ENCODE data around the gene DCDC2B. TPM values are rescaled to one million over a fixed set of nuclear protein-coding genes. Genes with fewer than 3 reads are reported as not detected.
"Not testable (repeated sequence)": the region's sequence is repeated elsewhere in the genome, so short reads cannot be mapped to it uniquely, and the experiment has no call there.

DCDC2B gene
- not detected for total RNA-seq
- long read RNA-seq, result 0 reads

- Histone ChIP-seq H3K9me3 (no peaks in the 10 kb centered on the region), H3K27me3 (no peaks in the 10 kb centered on the region), H3K36me3 (no peaks in the 10 kb centered on the region), H3K4me1 (peaks cover 0 to 4% (median under 1%) of the 10 kb centered on the region in 4 donors), H3K27ac (no peak within 1 kb of the TSS), H3K4me3 (no peak within 1 kb of the TSS)
- intact Hi-C loops (cut with DNase I), result no loop called here
- DNase-seq (peak in 1 of 3 donors; percentile 64), ATAC-seq (peak in 2 of 4 donors; percentile 11 to 27)
- TF ChIP-seq POLR2A (IDR thresholded peaks at IDR 0.05) (no peak), CTCF (IDR thresholded peaks at IDR 0.05) (no peak)
- 100% methylated on average over 2 of the region's 5 CpGs for WGBS (ENCODE audit: insufficient coverage, low coverage, low lambda C conversion rate, missing lambda C conversion rate)
Observed at GRCh38 chr1:32208891-32209328, at the start of gene DCDC2B. Gene DCDC2B, plus strand, starts transcription at chr1:32209089. Its CDS starts 5 bp downstream, at chr1:32209094.

- TF ChIP-seq CTCF (IDR thresholded peaks at IDR 0.05) (no peak), POLR2A (IDR thresholded peaks at IDR 0.05) (no peak)
- Histone ChIP-seq H3K9me3 (no peaks in the 10 kb centered on the region), H3K27ac (no peak overlapping the region), H3K36me3 (peaks cover 3 to 80% (median 39%) of the 10 kb centered on the region in 4 donors), H3K4me3 (no peak overlapping the region), H3K4me1 (peaks cover 0 to 9% (median 2%) of the 10 kb centered on the region in 4 donors), H3K27me3 (no peaks in the 10 kb centered on the region)
- DNase-seq (no peak), ATAC-seq (peak; percentile 90 to 96 (median 91))
- WGBS (ENCODE audit: insufficient coverage, low coverage, low lambda C conversion rate, missing lambda C conversion rate), result 20% methylated on average over 3 of the region's 3 CpGs
- intact Hi-C loops (cut with DNase I), result no loop called here
Observed at GRCh38 chr1:32159189-32159588, 49.7 kb upstream of the DCDC2B start.

GRCh38 chr1:32163405-32163804, 45.5 kb upstream of the DCDC2B start:
- Histone ChIP-seq H3K4me3 (no peak overlapping the region), H3K9me3 (no peaks in the 10 kb centered on the region), H3K36me3 (peaks cover 3 to 77% (median 27%) of the 10 kb centered on the region in 4 donors), H3K27me3 (no peaks in the 10 kb centered on the region), H3K27ac (no peak overlapping the region), H3K4me1 (peaks cover 0 to 9% (median 2%) of the 10 kb centered on the region in 4 donors)
- WGBS (ENCODE audit: insufficient coverage, low coverage, low lambda C conversion rate, missing lambda C conversion rate), result 100% methylated on average over 1 of the region's 2 CpGs
- no peak for TF ChIP-seq POLR2A (IDR thresholded peaks at IDR 0.05)
- TF ChIP-seq CTCF (IDR thresholded peaks at IDR 0.05), result no peak
- intact Hi-C loops (cut with DNase I), result no loop called here
- ATAC-seq (no peak), DNase-seq (no peak)

GRCh38 chr1:32165633-32166032, 43.3 kb upstream of the DCDC2B start:
- H3K27me3 ChIP-seq; H3K4me3 ChIP-seq; H3K27ac ChIP-seq; intact Hi-C loops (cut with DNase I); ATAC-seq; H3K9me3 ChIP-seq; H3K4me1 ChIP-seq; DNase-seq: not testable (repeated sequence)
- 83% methylated on average over 3 of the region's 10 CpGs for WGBS (ENCODE audit: insufficient coverage, low coverage, low lambda C conversion rate, missing lambda C conversion rate)
- H3K36me3 ChIP-seq, result peaks cover 0 to 80% (median 34%) of the 10 kb centered on the region in 4 donors

- H3K27ac ChIP-seq, result no peak overlapping the region
- no peaks in the 10 kb centered on the region for H3K4me1 ChIP-seq
- no peaks in the 10 kb centered on the region for H3K9me3 ChIP-seq
- no peak for ATAC-seq
- TF ChIP-seq POLR2A (IDR thresholded peaks at IDR 0.05) (no peak), CTCF (IDR thresholded peaks at IDR 0.05) (no peak)
- 81% methylated on average over 4 of the region's 4 CpGs for WGBS (ENCODE audit: insufficient coverage, low coverage, low lambda C conversion rate, missing lambda C conversion rate)
- no peaks in the 10 kb centered on the region for H3K27me3 ChIP-seq
- intact Hi-C loops (cut with DNase I), result no loop called here
- no peak for DNase-seq
- no peak overlapping the region for H3K4me3 ChIP-seq
- peaks cover 0 to 57% (median 28%) of the 10 kb centered on the region in 4 donors for H3K36me3 ChIP-seq
Observed at GRCh38 chr1:32170991-32171390, 37.9 kb upstream of the DCDC2B start.

All from right lobe of liver (tissue), 6 donors.